Effector CD4-positive, alpha-beta T cell (primary cell): ENCODE results near the gene DIPK1A.

Experiments
- DNase-seq: peaks from one replicate; pipeline ENCODE4 v3.0.0-alpha.2; 2020

The DIPK1A gene

DNA sequence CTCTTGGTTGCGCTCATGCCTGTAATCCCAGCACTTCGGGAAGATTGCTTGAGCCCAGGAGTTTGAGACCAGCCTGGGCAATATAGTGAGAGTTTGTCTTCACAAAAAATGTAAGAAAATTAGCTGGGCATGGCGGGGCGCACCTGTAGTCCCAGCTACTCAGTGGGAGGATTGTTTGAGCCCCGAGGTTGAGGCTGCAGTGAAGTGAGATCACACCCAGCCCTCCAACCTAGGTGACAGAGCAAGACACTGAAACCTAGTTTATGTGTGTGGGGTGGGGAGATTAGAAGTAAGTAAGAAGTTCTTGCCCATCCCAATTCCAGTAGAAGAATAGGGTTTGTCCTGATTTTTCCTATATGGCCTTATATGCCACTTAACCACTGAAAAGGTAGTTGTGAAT is 127.4 kb downstream of the DIPK1A start:
- no peak for DNase-seq

DNA sequence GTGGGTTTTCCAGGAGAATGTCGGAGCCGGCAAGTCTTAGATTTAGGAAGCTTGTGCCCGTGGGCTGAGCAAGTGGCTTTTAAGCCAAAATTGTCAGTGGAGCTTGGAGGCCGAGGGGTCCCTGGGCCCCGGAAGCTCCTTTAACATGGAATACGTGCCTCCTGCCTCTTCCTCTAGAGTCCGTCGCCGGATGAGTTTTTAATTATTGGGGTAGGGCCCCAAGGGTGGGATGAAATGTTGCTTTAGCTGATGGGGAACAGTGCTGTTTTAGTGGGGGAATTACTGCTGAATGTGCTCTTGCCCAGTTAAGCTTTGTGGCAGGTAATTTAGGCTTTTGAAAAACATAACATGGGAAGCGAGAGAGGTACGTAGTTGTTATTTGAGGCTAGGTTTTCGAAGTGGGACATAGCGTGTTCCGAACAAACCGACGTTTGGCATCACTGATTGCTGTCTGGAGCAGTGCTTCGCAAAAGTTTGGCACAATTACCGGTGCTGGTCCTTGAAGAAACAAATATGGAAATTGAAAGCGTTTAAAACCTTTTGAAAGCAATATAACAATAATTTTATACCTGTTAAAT is 128.6 kb downstream of the DIPK1A start:
- no peak for DNase-seq

DNA sequence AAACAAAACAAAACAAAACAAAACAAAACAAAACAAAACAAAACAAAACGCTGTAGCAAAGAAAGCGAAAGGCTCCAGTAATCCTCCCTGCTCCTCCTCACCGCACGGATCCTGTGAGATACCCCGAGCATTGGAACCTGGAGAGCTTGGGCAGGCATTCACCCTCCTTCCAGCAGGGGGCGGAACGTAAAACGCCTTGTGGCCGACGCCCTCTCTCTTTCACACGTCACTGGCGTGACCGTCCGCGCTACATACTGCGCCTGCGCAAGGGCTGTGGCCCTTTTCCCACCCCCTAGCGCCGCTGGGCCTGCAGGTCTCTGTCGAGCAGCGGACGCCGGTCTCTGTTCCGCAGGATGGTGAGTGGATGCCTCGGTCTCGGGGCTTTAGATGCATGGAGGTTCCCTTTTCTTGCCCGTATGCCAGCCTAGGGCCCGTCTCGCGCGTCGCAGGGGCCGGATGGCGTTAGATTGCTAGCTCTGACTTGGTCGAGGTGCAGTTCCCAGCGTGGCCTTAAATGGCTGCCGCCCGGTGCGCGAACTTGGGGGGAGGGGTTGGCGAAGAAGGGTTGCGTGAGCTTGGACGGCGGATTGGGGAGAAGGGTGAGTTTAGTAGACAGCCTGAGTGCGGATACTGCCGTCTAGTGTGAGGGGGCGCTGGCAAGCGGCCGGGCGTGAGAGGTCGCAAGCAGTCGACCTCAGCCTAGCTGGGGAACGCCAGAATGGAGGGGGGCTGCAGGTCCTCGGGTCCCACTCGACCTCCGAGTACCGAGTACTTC is 129.3 kb downstream of the DIPK1A start, which contains the start of gene RPL5:
TSS of gene RPL5 (plus strand) at position 279 of the 775 bp plus-strand sequence. CDS start at position 354, 75 bp downstream.
- peak; percentile 96 for DNase-seq

DNA sequence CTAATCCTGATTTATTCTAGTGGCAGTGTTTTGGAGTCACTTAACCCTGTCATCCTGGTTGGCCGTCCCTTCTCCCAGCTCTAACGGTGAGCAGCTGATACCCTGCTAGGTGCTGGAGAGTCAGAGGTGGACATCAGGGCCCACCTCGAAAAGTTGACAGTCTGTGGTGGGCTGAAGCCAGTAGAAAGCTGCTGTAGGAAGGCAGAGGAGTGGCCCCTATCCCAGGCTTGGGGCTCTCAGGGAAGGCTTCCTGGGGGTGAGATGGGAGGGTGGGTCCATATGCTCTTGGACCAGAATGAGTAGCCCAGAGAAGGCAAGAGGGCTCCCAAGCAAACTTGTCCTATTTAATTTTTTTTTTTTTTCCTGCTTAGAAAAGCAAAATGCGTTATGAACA is 129.9 kb downstream of the DIPK1A start:
- no peak for DNase-seq

DNA sequence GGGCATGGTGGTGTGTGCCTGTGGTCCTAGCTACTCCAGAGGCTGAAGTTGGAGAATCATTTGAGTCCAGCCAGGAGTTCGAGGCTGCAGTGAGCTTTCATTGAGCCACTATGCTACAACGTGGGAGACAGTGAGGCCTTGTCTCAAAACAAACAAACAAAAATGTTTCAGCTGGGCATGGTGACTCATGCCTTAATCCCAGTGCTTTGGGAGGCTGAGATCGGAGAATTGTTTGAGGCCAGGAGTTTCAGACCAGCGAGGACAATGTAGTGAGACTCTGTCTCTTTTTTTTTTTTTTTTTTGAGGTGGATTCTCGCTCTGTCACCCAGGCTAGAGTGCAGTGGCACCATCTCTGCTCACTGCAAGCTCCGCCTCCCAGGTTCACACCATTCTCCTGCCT is 134.5 kb downstream of the DIPK1A start:
- no peak for DNase-seq

DNA sequence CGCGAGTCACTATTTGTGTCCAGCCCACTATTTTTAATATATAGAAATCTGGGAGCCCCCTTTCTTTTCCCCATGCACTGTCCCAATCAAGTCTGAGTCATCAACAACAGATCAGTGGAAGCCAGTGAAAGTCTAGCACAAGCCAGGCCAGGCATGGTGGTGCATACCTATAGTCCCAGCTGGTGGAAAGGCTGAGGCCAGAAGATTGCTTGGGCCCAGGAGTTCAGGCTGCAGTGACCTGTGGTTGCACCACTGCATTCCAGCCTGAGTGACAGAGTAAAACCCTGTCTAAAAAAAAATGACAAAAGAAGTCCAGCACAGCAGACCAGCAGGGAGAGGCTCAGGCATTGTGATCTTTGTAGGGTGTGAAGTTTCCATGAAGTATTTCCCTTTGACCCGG is 138.4 kb downstream of the DIPK1A start:
- DNase-seq, result no peak

DNA sequence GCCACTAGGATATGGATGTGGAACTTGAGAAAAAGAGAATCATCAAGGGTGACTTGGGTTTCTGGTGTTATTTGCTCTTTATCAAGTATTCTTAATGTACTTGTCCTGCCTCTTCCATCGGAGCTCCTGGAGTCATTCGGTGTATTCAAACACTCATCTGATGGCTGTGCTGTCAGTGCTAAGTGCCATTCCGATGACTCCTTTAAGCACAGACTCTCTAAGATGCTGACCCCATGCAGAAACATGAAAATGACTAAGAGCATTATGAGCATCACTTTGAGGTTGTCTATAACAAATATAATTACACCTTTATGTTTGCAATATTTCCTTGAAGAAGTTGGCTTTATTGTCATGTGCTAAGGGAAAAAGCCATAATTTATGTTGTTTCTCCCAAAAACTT is 140.7 kb downstream of the DIPK1A start:
- no peak for DNase-seq

DNA sequence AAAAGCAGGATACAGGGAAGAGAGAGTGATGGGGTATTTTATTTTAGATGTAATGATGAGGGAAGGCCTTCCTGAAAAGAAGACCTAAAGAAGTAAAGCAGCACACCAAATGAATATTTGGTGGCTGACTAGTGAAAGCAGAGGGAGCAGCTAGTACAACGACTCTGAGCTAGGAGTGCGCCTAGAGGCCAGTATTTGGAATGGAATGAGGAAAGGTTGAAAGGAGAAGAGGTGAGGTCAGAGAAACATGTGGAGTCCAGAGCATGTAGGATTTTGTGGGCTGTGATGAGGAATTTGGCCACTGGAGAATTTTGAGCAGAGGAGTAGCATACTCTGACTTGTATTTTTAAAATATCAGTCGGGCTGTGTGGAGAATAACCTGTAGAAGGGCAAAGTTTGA is 141.2 kb downstream of the DIPK1A start:
- DNase-seq, result no peak

DNA sequence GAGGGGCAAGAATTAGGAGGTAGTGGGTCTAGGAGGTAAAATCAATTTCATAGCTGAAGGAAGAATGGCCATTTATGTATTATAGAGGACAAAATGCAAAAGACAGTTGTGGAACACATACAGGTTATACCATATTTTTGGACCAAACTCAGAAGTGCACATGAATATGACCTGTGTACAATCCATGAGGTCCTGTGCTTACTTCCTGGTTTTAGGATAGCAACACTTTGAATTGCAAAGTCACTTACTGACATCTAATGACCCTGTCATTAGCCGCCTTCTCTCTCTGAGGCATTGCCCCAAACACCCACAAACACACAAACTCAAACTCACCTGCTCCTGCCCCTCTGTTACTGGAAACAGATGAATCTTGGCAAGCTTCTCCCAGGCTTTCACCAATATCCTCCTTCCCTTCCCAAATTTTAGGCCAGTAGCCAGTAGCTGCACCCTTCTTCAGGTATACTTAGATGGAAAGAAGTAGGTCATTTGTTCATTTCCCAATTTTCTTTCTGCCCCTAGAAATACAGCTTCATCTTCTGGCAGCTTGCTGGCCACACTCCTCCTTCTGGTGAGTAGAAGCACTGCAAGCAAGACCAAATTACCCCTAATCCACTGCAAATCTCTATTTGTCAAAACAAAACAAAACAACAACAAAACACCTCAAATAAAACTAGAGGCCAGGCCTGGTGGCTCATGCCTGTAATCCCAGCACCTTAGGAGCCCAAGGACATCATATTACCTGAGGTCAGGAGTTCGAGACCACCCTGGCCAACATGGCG is 143.1 kb downstream of the DIPK1A start:
- DNase-seq, result no peak

DNA sequence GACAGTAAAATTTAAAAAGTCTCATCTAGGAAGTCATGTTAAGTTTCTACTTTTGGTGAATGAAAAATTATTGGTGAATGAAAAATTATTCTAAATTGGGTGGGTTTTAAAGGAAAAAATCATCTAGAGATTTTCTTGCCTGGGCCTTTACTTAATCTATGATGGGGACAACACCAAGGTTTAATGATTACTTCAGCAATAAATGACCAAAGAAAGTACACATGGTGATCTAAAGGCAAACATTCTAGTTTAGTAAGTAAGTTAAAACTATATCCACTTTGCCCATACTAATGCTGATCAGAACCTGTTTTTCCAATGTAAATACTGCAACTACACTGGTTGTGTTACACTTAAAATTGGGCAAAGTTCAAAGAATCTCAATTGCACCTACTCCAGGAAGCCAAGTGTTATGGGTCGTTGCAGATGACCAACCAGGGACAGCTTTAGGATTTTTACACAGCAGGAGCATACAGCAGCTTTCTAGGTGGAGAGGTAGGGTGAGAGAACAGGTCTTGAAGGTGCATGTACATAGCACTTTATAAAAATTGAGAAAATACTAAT is 144.0 kb downstream of the DIPK1A start:
- no peak for DNase-seq

DNA sequence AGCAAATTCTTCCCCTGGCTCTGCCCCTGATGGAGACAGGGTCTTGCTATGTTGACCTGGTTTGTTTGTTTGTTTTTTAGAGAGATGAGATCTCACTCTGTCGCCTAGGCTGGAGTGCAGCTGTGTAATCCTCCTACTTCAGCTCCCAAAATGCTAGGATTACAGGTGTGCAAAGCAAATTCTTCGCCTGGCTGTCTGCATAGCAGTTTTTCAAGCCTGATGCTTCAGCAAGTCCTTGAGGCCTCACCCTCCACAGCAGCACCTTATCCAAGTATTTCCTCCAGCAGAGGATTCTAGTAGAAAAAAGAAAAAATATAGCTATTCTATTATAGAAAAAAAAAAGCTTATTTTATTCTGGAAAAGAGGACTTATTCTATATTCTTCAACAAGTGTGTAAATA is 144.5 kb downstream of the DIPK1A start:
- no peak for DNase-seq

DNA sequence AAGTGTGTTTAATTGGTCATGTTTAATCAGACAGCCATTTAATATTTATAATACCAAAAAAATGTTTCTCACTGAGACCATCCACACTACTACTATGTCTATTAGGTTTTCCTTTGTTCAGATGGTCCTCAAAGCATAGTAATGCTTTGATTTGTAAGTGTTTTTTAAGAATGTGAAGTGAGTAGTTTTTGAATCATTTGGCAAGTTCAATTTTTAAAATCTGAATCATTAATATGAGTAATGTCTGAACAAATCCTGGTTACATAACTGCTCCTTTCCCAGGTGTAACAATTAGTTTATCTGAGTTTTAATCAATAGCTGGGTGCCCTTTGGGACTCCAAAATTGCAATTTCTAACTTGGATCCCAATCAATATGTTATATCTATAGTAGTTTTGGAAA is 152.9 kb downstream of the DIPK1A start:
- no peak for DNase-seq

DNA sequence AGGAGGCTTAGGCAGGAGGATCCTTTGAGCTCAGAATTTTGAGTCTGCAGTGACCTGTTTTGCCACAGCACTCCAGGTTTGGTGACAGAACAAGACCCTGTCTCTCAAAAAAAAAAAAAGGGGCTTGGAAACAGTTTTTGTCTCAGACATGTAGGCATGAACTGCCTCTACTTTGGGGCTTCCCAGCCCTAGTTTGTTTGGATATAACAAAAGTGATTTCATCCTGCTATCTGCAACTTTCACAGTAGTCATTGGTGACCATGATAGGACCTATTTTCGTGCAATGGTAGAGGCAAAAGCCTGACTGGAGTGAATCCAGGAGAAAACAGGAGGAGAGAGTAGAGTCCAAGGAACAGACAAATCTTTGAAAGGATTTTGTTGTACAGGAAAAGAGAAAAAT is 156.0 kb downstream of the DIPK1A start:
- DNase-seq, result no peak

DNA sequence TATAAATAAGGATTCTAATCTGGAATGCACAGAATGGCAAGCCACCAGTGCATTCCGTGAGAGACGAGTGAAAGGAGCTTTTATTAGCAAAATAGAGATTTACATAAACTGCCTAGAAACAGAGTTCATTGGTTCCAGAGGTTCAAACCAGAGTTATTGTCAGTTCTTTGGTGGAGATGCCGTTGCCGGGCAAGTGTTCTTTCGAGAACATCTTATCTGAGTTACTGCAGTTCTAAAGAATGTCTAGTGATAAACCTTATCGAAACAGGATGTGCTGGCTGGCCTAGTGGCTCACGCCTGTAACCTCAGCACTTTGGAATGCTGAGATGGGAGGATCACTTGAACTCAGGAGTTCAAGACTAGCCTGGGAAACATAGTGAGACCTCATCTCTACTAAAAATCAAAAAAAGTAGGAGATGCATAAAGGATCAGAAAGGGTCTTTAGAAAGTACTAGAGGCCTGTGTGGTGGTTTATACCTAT is 156.5 kb downstream of the DIPK1A start:
- no peak for DNase-seq

DNA sequence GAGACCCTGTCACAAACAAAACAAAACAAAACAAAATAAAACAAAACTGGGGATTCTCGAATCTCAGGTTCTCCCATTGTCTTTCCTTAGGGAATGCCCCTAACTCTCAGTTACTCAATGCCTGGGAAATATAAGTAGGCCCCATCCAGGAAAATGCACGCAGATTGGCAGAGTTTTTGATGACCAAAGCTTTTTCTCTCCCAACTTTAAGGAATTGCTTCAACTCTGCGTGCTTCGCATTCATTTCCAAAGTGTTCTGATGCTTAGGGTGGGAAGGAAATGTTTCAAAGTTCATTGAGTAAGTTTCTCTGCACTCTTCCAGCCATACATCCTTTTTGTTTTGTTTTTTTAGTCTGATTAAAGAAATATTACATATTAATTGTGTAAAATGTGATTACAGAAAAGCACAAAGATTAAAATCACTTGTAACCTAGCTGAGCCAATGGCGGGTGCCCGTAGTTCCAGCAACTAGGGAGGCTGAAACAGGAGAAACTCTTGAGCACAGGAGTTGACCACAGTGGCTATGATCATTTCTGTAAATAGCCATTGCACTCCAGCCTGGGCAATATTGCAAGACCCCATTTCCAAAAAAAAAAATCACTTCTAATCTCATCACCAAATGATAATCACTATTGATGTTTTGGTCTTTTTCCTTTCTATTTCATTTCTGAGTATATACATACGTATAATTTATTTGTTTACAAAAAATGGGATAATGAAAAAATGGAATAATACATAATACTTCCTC is 157.9 kb downstream of the DIPK1A start:
- no peak for DNase-seq

DNA sequence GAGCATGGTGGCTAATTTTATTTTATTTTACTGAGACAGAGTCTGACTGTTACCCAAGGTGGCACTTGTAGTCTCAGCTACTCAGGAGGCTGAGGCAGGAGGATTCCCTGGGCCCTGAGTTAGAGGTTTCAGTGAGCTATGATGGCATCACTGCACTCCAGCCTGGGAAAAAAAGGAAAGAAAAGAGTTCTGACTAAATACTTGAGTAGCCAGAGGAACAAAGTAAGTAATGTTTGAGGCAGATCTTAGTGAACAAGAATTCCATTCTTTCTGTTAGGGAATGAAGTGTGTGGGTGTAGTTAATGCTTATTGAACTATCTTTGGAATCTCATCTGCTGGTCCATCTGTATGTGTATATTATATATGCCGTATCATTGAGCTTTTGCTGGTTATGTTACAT is 163.3 kb downstream of the DIPK1A start:
- DNase-seq, result no peak

DNA sequence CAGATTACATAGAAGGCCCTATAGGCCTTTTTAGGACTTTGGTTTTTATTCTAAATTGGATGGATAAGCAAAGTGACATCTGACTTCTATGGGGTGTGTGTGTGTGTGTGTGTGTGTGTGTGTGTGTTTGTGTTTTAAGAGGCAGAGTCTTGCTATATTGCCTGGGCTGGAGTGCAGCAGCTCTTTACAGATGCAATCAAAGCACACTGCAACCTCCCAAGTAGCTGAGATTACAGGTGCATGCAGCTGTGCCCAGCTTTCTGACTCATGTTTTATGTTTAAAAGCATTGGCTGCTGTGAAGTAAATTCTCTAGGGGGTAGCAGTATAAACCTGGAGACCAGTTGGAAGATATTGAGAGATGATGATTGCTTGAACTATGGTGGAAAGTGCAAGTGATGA is 164.0 kb downstream of the DIPK1A start:
- no peak for DNase-seq

DNA sequence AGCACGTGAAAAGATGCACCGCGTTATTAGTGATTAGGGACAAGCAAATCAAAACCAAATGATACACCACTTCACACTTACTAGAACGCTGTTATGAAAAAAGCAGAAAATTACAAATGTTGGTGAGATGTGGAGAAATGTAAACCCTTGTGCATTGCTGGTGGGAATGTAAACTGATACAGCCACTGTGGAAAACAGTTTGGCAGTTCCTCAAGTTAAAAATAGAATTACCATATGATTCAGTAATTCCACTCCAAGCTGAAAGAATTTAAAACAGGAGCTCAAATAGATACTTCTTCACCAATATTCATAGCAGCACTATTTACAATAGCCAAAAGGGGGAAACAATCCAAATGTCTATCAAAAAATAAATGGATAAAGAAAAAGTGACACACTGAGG is 166.1 kb downstream of the DIPK1A start:
- DNase-seq, result no peak

DNA sequence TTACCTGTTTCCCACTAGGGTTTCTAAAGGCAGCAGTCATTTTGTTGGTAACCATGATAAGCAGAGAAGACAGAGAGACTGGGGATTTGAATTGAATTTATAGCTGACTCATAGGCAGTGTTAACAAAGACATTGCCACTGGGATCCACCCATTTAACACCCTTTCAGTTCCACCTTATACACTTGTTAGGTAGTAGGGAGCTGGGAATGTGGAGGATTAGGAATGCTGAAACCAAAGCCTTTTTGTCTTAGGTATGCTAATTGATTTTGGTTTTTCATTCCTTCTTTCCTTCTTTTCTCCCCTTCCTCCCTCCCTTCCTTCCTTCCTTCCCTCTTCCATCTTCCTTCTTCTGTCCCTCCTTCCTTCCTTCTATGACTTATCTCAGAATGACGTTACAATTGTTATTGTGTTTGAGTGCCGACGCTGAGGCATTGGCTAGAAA is 168.9 kb downstream of the DIPK1A start:
- no peak for DNase-seq
